HEK293T (cell line): ENCODE measurements around the gene DDX11.

Experiments used
- BHLHE40 ChIP-seq: fragments of 450-650 bp; IDR thresholded peaks from 2 replicates; pipeline ENCODE4 v1.6.1; 2016; ENCODE audit warnings: mild to moderate bottlenecking, moderate library complexity, borderline replicate concordance
- FOXA1 ChIP-seq: fragments of 450-650 bp; IDR thresholded peaks from 2 replicates; pipeline ENCODE4 v1.6.1; 2016; ENCODE audit warnings: mild to moderate bottlenecking
- FOXK2 ChIP-seq: fragments of 450-650 bp; IDR thresholded peaks from 2 replicates; pipeline ENCODE4 v1.6.1; 2016; ENCODE audit warnings: mild to moderate bottlenecking
- LEF1 ChIP-seq: fragments of 450-650 bp; IDR thresholded peaks from 2 replicates; pipeline ENCODE4 v1.6.1; 2017; ENCODE audit warnings: mild to moderate bottlenecking, borderline replicate concordance
- PKNOX1 ChIP-seq: fragments of 450-650 bp; IDR thresholded peaks from 2 replicates; pipeline ENCODE4 v1.6.1; 2016
- SP1 ChIP-seq: fragments of 450-650 bp; IDR thresholded peaks from 2 replicates; pipeline ENCODE4 v1.6.1; 2017
- SUZ12 ChIP-seq: fragments of 450-650 bp; IDR thresholded peaks from 2 replicates; pipeline ENCODE4 v1.6.1; 2016; ENCODE audit warnings: mild to moderate bottlenecking
- TARDBP ChIP-seq: fragments of 450-650 bp; IDR thresholded peaks from 2 replicates; pipeline ENCODE4 v1.6.1; 2016

- TF ChIP-seq BHLHE40 (no peak), FOXK2 (no peak), SUZ12 (no peak), PKNOX1 (no peak), TARDBP (no peak), LEF1 (no peak), SP1 (no peak), FOXA1 (no peak)
Observed at GRCh38 chr12:31029916-31030562, 43.6 kb upstream of the DDX11 start.
